Pancreas (tissue), 10 donors: ENCODE measurements around the gene BTNL3. TPM values are rescaled to one million over a fixed set of nuclear protein-coding genes. Genes with fewer than 3 reads are reported as not detected.
A peak's percentile ranks its signal among the peaks of the same experiment; 100 is the strongest.

Experiments
- ATAC-seq, 4 donors: fragments of 200-7000 bp; cut with Tn5 transposase; one replicate each; pipeline versions ENCODE4 v1.8.0 to v1.9.1; 2020; ENCODE audit warnings: mild to moderate bottlenecking in 4 of 4, moderate library complexity in 4 of 4
- DNase-seq, 6 donors: peaks; one replicate each; pipeline ENCODE4 v3.0.0-alpha.2; 2020
- FAIRE-seq: peaks from 2 replicates; lab custom pipeline; 2012; peaks lifted over from hg19 to GRCh38; lab: Jason Lieb, UNC
- H3K27ac ChIP-seq, 4 donors: fragments of 200-600 bp; sonication (generic); 1 replicate in 3 of 4; 2 replicates in 1 of 4; pipeline versions ENCODE4 v1.5.0 to v1.8.0; 2020
- H3K27me3 ChIP-seq, 4 donors: fragments of 200-600 bp; one replicate each; pipeline ENCODE4 v1.8.0; 2021
- H3K36me3 ChIP-seq, 3 donors: fragments of 200-600 bp; sonication (generic) in 1 of 3; one replicate each; pipeline versions ENCODE4 v1.5.0 to v1.8.0; 2020 to 2021
- H3K4me1 ChIP-seq, 3 donors: fragments of 200-600 bp; one replicate each; pipeline ENCODE4 v1.8.0; 2021
- H3K4me3 ChIP-seq, 4 donors: fragments of 200-600 bp; sonication (generic) in 2 of 4; one replicate each; pipeline versions ENCODE4 v1.5.0 to v1.8.0; 2020 to 2021
- H3K9me3 ChIP-seq, 4 donors: fragments of 200-600 bp; one replicate each; pipeline ENCODE4 v1.8.0; 2021
- WGBS, 2 donors: extraction: QIAGEN DNeasy Blood & Tissue Kit; methylation state at CpG; one replicate each; pipeline ENCODE4 v1.1.7; 2013; 5-methylcytosine and 5-hydroxymethylcytosine counted together
- intact Hi-C, 3 donors: fragments of 100-400 bp; cut with DNase I; formaldehyde crosslinking; loops; one replicate each; pipeline versions ENCODE4 v1.11.1 to v1.14.2; 2022
- polyA plus RNA-seq, 2 donors: library from polyadenylated mRNA; stranded (reverse); fragments of 200-250 nt; gene quantifications; one replicate each; pipeline ENCODE4 v1.2.3, GENCODE V29; 2013
- total RNA-seq, 6 donors: library from RNA; stranded (reverse); fragmentation: NEBNext Ultra II Directional in 4 of 6; extraction: Animal tissue kit (Norgen Biotek cat#: 25700) in 4 of 6; gene quantifications; one replicate each; pipeline versions ENCODE4 v1.2.1 to v1.2.4, GENCODE V29; 2021 to 2023
- TF ChIP-seq, protein P1 (sequence below), 4 donors: fragments of 200-600 bp; sonication (generic) in 3 of 4; IDR thresholded peaks; one replicate each; pipeline versions ENCODE4 v1.5.0 to v1.8.0; 2021; ENCODE audit warnings: antibody characterized with exemption in 4 of 4
- donor health status: healthy with polysubstance abuse.
- donor health status: DM: no; HTN: no; CAD: no; lungs with moderate emphysema.
- donor health status: DM: no; HTN: no; CAD: no.
- donor health status: control.
- donor health status: control.
- donor health status: Bipolar disorder and iron deficiency.
- donor health status: DM: yes; HTN: yes; CAD: no.
- donor health status: DM: no; HTN: no; CAD: no.
- donor health status: DM: no; HTN: no; CAD: no.
- donor health status: DM: yes; HTN: yes; CAD: no.

BTNL3 gene, protein sequence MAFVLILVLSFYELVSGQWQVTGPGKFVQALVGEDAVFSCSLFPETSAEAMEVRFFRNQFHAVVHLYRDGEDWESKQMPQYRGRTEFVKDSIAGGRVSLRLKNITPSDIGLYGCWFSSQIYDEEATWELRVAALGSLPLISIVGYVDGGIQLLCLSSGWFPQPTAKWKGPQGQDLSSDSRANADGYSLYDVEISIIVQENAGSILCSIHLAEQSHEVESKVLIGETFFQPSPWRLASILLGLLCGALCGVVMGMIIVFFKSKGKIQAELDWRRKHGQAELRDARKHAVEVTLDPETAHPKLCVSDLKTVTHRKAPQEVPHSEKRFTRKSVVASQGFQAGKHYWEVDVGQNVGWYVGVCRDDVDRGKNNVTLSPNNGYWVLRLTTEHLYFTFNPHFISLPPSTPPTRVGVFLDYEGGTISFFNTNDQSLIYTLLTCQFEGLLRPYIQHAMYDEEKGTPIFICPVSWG
- total RNA-seq (under 1 TPM in 2 of 6 donors, not detected in 4; 0.09 to 0.14 TPM), polyA plus RNA-seq (under 1 TPM in 1 of 2 donors, not detected in 1; 0.14 TPM)

DNA sequence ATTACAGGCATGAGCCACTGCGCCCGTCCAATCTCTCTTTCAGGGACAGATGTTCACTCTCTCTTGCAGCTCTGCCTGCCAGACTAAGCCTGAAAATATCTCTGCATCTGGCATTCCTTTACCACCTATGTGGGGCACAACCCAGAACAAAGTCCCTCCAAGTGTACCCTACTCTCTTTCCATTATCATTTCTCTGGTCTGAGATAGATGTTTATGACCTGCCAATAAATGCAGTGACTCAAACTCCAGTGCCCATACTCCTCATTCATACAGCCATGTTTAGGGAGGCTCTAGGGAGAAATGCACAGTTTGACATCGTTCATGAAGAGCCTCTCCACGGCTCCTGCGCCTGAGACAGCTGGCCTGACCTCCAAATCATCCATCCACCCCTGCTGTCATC, at the start of gene BTNL3:
TSS of gene BTNL3 (plus strand) at position 255 of the 400 bp plus-strand sequence. CDS start 183 bp downstream, outside the sequence.
- Histone ChIP-seq H3K27me3 (no peaks in the 10 kb centered on the region), H3K27ac (no peak within 1 kb of the TSS), H3K4me1 (no peaks in the 10 kb centered on the region), H3K36me3 (no peaks in the 10 kb centered on the region), H3K9me3 (no peaks in the 10 kb centered on the region), H3K4me3 (no peak within 1 kb of the TSS)
- intact Hi-C loops = no loop called here
- WGBS, 2 donors = 81 to 85% methylated on average over 5 of the region's 5 CpGs
- TF ChIP-seq, protein P1, sequence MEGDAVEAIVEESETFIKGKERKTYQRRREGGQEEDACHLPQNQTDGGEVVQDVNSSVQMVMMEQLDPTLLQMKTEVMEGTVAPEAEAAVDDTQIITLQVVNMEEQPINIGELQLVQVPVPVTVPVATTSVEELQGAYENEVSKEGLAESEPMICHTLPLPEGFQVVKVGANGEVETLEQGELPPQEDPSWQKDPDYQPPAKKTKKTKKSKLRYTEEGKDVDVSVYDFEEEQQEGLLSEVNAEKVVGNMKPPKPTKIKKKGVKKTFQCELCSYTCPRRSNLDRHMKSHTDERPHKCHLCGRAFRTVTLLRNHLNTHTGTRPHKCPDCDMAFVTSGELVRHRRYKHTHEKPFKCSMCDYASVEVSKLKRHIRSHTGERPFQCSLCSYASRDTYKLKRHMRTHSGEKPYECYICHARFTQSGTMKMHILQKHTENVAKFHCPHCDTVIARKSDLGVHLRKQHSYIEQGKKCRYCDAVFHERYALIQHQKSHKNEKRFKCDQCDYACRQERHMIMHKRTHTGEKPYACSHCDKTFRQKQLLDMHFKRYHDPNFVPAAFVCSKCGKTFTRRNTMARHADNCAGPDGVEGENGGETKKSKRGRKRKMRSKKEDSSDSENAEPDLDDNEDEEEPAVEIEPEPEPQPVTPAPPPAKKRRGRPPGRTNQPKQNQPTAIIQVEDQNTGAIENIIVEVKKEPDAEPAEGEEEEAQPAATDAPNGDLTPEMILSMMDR (IDR thresholded peaks at IDR 0.05) = no peak
- no peak for FAIRE-seq
- DNase-seq = no peak
- ATAC-seq = no peak

DNA sequence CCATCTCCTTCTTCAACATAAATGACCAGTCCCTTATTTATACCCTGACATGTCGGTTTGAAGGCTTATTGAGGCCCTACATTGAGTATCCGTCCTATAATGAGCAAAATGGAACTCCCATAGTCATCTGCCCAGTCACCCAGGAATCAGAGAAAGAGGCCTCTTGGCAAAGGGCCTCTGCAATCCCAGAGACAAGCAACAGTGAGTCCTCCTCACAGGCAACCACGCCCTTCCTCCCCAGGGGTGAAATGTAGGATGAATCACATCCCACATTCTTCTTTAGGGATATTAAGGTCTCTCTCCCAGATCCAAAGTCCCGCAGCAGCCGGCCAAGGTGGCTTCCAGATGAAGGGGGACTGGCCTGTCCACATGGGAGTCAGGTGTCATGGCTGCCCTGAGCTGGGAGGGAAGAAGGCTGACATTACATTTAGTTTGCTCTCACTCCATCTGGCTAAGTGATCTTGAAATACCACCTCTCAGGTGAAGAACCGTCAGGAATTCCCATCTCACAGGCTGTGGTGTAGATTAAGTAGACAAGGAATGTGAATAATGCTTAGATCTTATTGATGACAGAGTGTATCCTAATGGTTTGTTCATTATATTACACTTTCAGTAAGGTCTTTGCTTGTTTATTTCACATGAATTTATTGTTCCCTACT, 38.2 kb upstream of the BTNL3 start:
- DNase-seq = no peak
- ATAC-seq = no peak
- intact Hi-C loops = no loop called here
- H3K4me3 ChIP-seq = no peak overlapping the region
- H3K36me3 ChIP-seq = no peaks in the 10 kb centered on the region
- H3K9me3 ChIP-seq = no peaks in the 10 kb centered on the region
- no peak overlapping the region for H3K27ac ChIP-seq
- no peak for FAIRE-seq
- TF ChIP-seq, protein P1 (IDR thresholded peaks at IDR 0.05) = no peak
- 73 to 93% methylated on average over 6 of the region's 6 CpGs for WGBS, 2 donors
- no peaks in the 10 kb centered on the region for H3K27me3 ChIP-seq
- no peaks in the 10 kb centered on the region for H3K4me1 ChIP-seq

DNA sequence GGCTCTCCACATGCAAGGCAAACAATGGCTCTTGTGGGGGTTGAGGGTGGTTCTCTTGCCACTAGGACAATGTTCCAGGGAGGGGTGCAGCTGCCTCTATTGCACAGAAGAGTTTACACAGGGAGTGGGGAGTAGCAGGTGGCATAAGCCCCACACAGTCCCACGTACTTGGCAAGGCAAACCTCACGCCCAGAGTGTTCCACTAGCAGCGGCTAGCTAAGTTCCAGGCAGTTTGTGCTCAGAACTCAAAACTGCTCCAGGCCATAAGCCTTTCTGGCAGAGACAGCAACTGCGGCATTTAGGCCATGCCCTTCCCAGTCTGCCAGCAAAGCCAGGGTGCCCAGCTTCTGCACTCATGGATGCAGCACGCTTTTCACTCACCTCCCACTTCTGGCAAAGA, 29.0 kb upstream of the BTNL3 start:
- ATAC-seq = peak in 3 of 4 donors; percentile 80 to 94 (median 91)
- no peak for FAIRE-seq
- 39 to 51% methylated on average over 3 to 5 of the region's 5 CpGs for WGBS, 2 donors
- Histone ChIP-seq H3K36me3 (no peaks in the 10 kb centered on the region), H3K27me3 (no peaks in the 10 kb centered on the region), H3K27ac (peak overlapping the region in 2 of 4 donors; percentile 2 to 28), H3K9me3 (no peaks in the 10 kb centered on the region), H3K4me3 (no peak overlapping the region), H3K4me1 (peaks cover 0 to 4% (median 0%) of the 10 kb centered on the region in 3 donors)
- peak in 2 of 6 donors; percentile 38 to 47 for DNase-seq
- TF ChIP-seq, protein P1 (IDR thresholded peaks at IDR 0.05) = no peak
- intact Hi-C loops = no loop called here

DNA sequence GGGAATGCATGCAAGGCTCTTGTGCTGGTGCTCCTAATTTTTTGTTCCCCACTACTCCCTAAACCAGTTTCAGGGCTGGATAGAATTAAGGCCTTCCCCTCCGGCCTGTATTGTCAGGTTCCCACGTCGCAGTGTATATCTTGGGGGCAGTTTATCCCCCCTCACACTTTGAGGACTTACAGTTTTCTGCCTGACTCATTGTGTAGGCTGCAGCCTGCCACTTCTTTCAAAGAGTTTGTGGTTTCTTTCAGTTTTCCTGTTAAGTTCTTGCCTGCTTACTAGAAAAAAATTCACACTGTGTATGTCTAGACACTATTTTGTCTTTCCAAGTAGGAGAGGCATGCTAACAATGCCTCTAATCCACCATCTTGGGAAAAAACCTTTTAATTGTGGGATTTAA, 28.4 kb upstream of the BTNL3 start:
- DNase-seq (no peak), ATAC-seq (peak in 1 of 4 donors; percentile 24)
- intact Hi-C loops = no loop called here

More for the DNA sequence above, 28.4 kb upstream of the BTNL3 start:
- Histone ChIP-seq H3K4me1 (peaks cover 0 to 4% (median 0%) of the 10 kb centered on the region in 3 donors), H3K27me3 (no peaks in the 10 kb centered on the region), H3K36me3 (no peaks in the 10 kb centered on the region), H3K4me3 (no peak overlapping the region), H3K27ac (no peak overlapping the region), H3K9me3 (no peaks in the 10 kb centered on the region)
- 67 to 68% methylated on average over 3 of the region's 3 CpGs for WGBS, 2 donors
- TF ChIP-seq, protein P1 (IDR thresholded peaks at IDR 0.05) = no peak
- no peak for FAIRE-seq
